ENCODE results near the gene ZAP70.

Gene ZAP70

DNA sequence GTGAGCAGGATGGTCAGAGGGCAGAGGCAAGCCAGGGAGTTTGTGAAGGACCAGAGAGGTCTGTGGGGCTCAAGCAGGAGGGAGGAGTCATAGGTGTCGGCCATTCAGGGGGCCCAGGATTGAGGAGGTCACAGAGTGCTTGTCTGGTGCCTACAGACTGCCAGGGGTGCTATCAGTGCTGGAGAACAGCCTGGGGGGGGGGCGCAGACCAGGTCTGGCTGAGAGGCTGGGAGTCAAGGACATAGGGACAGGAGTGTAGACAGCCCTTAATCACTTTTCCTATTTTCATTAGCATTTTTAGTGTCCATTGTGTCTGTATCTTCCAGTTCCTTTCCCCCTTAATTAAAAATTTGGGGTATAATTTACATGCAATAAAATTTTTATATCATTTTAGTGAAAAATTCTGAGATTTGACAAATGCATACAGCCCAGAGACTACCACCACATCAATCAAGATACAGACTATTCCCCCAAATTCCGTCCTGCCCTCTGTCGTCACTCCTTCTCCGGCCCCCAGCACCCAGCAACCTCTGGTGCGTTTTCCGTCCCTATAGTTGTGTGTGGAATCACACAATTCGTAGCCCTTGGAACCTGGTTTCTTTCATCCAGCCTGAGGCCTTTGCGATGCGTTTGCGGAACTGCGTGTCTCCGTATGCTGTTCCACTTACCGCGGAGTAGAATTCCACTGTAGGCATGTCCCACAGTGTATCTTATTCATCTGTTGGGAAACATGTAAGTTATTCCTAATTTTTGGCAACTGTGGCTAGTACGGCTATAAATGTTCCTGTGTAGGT lies 6.2 kb downstream of the ZAP70 start:
- Histone ChIP-seq H3K9me2 (replicated peaks; ENCODE audit: insufficient read depth, low read length) (no peaks in the 10 kb centered on the region), H3K36me3 (ENCODE audit: low read length) (no peaks in the 10 kb centered on the region), H3K9ac (ENCODE audit: low read length) (peak overlapping the region; percentile 40; the same call in 1 of the 2 replicates), H3K4me2 (ENCODE audit: low read depth, low read length, poor library complexity, severe bottlenecking) (peak overlapping the region; percentile 59), H3K27me3 (ENCODE audit: low read length) (no peaks in the 10 kb centered on the region), H4K20me1 (ENCODE audit: low read depth, low read length) (no peaks in the 10 kb centered on the region), H3K27ac (ENCODE audit: low read depth, low read length) (no peak overlapping the region), H2AFZ (ENCODE audit: low read depth, low read length, severe bottlenecking) (peak overlapping the region; percentile 99), H3F3A (ENCODE audit: insufficient read depth) (no peaks in the 10 kb centered on the region), H3K79me2 (ENCODE audit: insufficient read depth, low read length) (no peaks in the 10 kb centered on the region), H3K9me3 (ENCODE audit: insufficient read depth, low read length) (no peaks in the 10 kb centered on the region), H3K4me3 (ENCODE audit: insufficient read depth, low read length, poor library complexity, severe bottlenecking) (no peak overlapping the region)
- TF ChIP-seq, protein P1, sequence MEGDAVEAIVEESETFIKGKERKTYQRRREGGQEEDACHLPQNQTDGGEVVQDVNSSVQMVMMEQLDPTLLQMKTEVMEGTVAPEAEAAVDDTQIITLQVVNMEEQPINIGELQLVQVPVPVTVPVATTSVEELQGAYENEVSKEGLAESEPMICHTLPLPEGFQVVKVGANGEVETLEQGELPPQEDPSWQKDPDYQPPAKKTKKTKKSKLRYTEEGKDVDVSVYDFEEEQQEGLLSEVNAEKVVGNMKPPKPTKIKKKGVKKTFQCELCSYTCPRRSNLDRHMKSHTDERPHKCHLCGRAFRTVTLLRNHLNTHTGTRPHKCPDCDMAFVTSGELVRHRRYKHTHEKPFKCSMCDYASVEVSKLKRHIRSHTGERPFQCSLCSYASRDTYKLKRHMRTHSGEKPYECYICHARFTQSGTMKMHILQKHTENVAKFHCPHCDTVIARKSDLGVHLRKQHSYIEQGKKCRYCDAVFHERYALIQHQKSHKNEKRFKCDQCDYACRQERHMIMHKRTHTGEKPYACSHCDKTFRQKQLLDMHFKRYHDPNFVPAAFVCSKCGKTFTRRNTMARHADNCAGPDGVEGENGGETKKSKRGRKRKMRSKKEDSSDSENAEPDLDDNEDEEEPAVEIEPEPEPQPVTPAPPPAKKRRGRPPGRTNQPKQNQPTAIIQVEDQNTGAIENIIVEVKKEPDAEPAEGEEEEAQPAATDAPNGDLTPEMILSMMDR (IDR thresholded peaks at IDR 0.05; ENCODE audit: insufficient read depth, low read length, poor library complexity, severe bottlenecking), result no peak
- no peak for TF ChIP-seq EZH2phosphoT487 (conservative IDR thresholded peaks at IDR 0.05; ENCODE audit: low read length)

DNA sequence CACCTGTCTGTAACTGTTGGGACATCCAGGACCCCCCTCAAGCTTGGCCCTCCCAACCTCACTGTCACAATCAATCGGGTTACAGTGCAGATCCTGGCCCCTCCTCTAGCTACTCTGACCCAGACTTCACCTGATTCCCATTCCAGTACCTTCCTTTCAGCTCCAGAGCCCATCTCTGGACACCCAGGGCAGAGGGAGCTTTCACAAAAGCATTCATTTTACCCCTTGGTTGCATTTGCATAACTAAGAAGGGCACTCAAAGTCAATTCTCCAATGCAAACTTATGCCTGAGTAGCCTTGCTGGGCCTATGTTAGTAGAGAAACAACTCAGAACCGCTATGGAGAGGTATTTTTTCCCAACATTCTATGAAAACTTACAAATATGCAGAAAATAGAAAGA lies 7.4 kb downstream of the ZAP70 start:
- no peaks in the 10 kb centered on the region for H3K9me3 ChIP-seq (ENCODE audit: insufficient read depth, low read length)
- no peak for TF ChIP-seq EZH2phosphoT487 (conservative IDR thresholded peaks at IDR 0.05; ENCODE audit: low read length)
- TF ChIP-seq, protein P1 (IDR thresholded peaks at IDR 0.05; ENCODE audit: insufficient read depth, low read length, poor library complexity, severe bottlenecking), result no peak
- no peak overlapping the region for H3K27ac ChIP-seq (ENCODE audit: low read depth, low read length)
- no peak overlapping the region for H2AFZ ChIP-seq (ENCODE audit: low read depth, low read length, severe bottlenecking)
- H3K4me3 ChIP-seq (ENCODE audit: insufficient read depth, low read length, poor library complexity, severe bottlenecking), result no peak overlapping the region
- no peaks in the 10 kb centered on the region for H3K36me3 ChIP-seq (ENCODE audit: low read length)
- H3K9me2 ChIP-seq (replicated peaks; ENCODE audit: insufficient read depth, low read length), result no peaks in the 10 kb centered on the region
- H3K79me2 ChIP-seq (ENCODE audit: insufficient read depth, low read length), result no peaks in the 10 kb centered on the region
- no peaks in the 10 kb centered on the region for H3K27me3 ChIP-seq (ENCODE audit: low read length)
- no peaks in the 10 kb centered on the region for H3F3A ChIP-seq (ENCODE audit: insufficient read depth)
- H3K9ac ChIP-seq (ENCODE audit: low read length), result no peak overlapping the region
- H3K4me2 ChIP-seq (ENCODE audit: low read depth, low read length, poor library complexity, severe bottlenecking), result no peak overlapping the region
- H4K20me1 ChIP-seq (ENCODE audit: low read depth, low read length), result no peaks in the 10 kb centered on the region

DNA sequence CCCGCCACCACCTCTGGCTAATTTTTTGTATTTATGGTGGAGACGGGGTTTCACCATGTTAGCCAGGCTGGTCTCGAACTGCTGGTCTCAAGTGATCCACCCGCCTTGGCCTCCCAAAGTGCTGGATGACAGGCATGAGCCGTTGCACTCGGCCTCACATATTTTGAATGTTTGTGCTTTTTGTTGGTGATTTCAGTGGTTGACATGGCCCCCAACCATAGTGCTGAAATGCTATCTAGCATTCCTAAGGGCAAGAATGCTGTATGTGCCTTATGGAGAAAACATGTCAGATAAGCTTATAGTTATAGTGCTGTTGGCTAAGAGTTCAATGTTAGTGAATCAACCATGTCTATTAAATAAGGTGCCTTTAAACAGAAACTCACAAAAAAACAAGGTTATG lies 8.9 kb downstream of the ZAP70 start:
- Histone ChIP-seq H3K36me3 (ENCODE audit: low read length) (no peaks in the 10 kb centered on the region), H3K79me2 (ENCODE audit: insufficient read depth, low read length) (no peaks in the 10 kb centered on the region), H2AFZ (ENCODE audit: low read depth, low read length, severe bottlenecking) (no peak overlapping the region), H4K20me1 (ENCODE audit: low read depth, low read length) (no peaks in the 10 kb centered on the region), H3K4me2 (ENCODE audit: low read depth, low read length, poor library complexity, severe bottlenecking) (no peak overlapping the region), H3K9me3 (ENCODE audit: insufficient read depth, low read length) (no peaks in the 10 kb centered on the region), H3K27ac (ENCODE audit: low read depth, low read length) (no peak overlapping the region), H3F3A (ENCODE audit: insufficient read depth) (no peaks in the 10 kb centered on the region), H3K9me2 (replicated peaks; ENCODE audit: insufficient read depth, low read length) (no peaks in the 10 kb centered on the region), H3K9ac (ENCODE audit: low read length) (no peak overlapping the region), H3K27me3 (ENCODE audit: low read length) (no peaks in the 10 kb centered on the region), H3K4me3 (ENCODE audit: insufficient read depth, low read length, poor library complexity, severe bottlenecking) (no peak overlapping the region)
- TF ChIP-seq EZH2phosphoT487 (conservative IDR thresholded peaks at IDR 0.05; ENCODE audit: low read length), result no peak
- TF ChIP-seq, protein P1 (IDR thresholded peaks at IDR 0.05; ENCODE audit: insufficient read depth, low read length, poor library complexity, severe bottlenecking), result no peak

Measured in SU-DHL-6 (cell line).